Common myeloid progenitor, CD34-positive (primary cell): Measurements from ENCODE around the gene SLX9. TPM values are rescaled to one million over a fixed set of nuclear protein-coding genes. Genes with fewer than 3 reads are reported as not detected.
A peak's percentile ranks its signal among the peaks of the same experiment; 100 is the strongest.

Experiments
- CTCF ChIA-PET: fragments of 350-600 bp; sonication (Branson Sonifier 250); formaldehyde crosslinking; loops from one replicate; lab custom pipeline; 2021; ENCODE audit warnings: antibody characterized with exemption; lab: Charles Lee
- POLR2A ChIA-PET: fragments of 350-600 bp; sonication (Branson Sonifier 250); formaldehyde crosslinking; loops from one replicate; lab custom pipeline; 2021; ENCODE audit warnings: antibody characterized with exemption; lab: Charles Lee
- DNase-seq, 3 donors: peaks; one replicate each; pipeline versions ENCODE4 v3.0.0 to v3.0.0-alpha.2; 2013
- H3K27ac ChIP-seq, 2 experiments: 1 replicate in 1 of 2; 2 replicates in 1 of 2; pipeline ENCODE4 v1.7.0; 2013; ENCODE audit warnings: inconsistent platforms in 2 of 2, low read length in 2 of 2, mild to moderate bottlenecking in 2 of 2, low read depth in 1 of 2, moderate library complexity in 1 of 2; ENCODE audit not compliant: severe bottlenecking in 2 of 2, insufficient read depth in 1 of 2, poor library complexity in 1 of 2
- H3K27me3 ChIP-seq, 5 experiments: replicated peaks in 2 of 5; 1 replicate in 3 of 5; 2 replicates in 2 of 5; pipeline versions ENCODE4 v1.6.1 to v1.7.0; 2013; ENCODE audit warnings: low read length in 4 of 5, mild to moderate bottlenecking in 2 of 5, moderate library complexity in 2 of 5, inconsistent platforms in 1 of 5; ENCODE audit not compliant: insufficient read depth in 5 of 5, control insufficient read depth in 4 of 5
- H3K36me3 ChIP-seq, 4 experiments: 1 replicate in 2 of 4; 2 replicates in 2 of 4; pipeline versions ENCODE4 v1.6.1 to v1.7.0; 2013; ENCODE audit warnings: low read length in 3 of 4, control low read depth in 1 of 4, mild to moderate bottlenecking in 1 of 4; ENCODE audit not compliant: control insufficient read depth in 4 of 4, insufficient read depth in 4 of 4
- H3K4me1 ChIP-seq, 4 experiments: 1 replicate in 3 of 4; 2 replicates in 1 of 4; pipeline versions ENCODE4 v1.6.1 to v1.7.1; 2013; ENCODE audit warnings: low read length in 3 of 4, mild to moderate bottlenecking in 3 of 4, control low read depth in 1 of 4, inconsistent platforms in 1 of 4, moderate library complexity in 1 of 4; ENCODE audit not compliant: control insufficient read depth in 4 of 4, insufficient read depth in 4 of 4; ENCODE audit errors: control extremely low read depth in 1 of 4
- H3K4me3 ChIP-seq, 7 experiments: 1 replicate in 4 of 7; 2 replicates in 3 of 7; pipeline versions ENCODE4 v1.5.1 to v1.7.0; 2013; ENCODE audit warnings: mild to moderate bottlenecking in 7 of 7, low read length in 6 of 7, moderate library complexity in 6 of 7, inconsistent platforms in 2 of 7, low read depth in 2 of 7, control low read depth in 1 of 7; ENCODE audit not compliant: insufficient read depth in 4 of 7, control insufficient read depth in 1 of 7; ENCODE audit errors: extremely low read depth in 1 of 7
- H3K9me3 ChIP-seq, 5 experiments: 1 replicate in 4 of 5; 2 replicates in 1 of 5; pipeline versions ENCODE4 v1.6.1 to v1.7.1; 2013; ENCODE audit warnings: low read length in 4 of 5, mild to moderate bottlenecking in 2 of 5, inconsistent platforms in 1 of 5, low read depth in 1 of 5, moderate library complexity in 1 of 5; ENCODE audit not compliant: control insufficient read depth in 4 of 5, insufficient read depth in 2 of 5; ENCODE audit errors: control extremely low read depth in 1 of 5
- WGBS: methylation state at CpG from one replicate; pipeline ENCODE4 v1.1.5; 2013; ENCODE audit not compliant: insufficient coverage; 5-methylcytosine and 5-hydroxymethylcytosine counted together
- polyA plus RNA-seq: library from polyadenylated mRNA; unstranded; fragments of 120-200 nt; gene quantifications from one replicate; pipeline ENCODE4 v1.2.1, GENCODE V29; 2013

SLX9 gene, protein sequence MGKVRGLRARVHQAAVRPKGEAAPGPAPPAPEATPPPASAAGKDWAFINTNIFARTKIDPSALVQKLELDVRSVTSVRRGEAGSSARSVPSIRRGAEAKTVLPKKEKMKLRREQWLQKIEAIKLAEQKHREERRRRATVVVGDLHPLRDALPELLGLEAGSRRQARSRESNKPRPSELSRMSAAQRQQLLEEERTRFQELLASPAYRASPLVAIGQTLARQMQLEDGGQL
- 18.0 TPM for polyA plus RNA-seq

GRCh38 chr21:44939532-44940115 is at the start of gene SLX9:
SLX9 (plus strand) TSS chr21:44940029; CDS start chr21:44940058, 29 bp downstream.
- peak; percentile 50 to 67 (median 63) for DNase-seq
- CTCF ChIA-PET = interaction anchor here (1.2 to 1.3 kb wide), 3 partner anchors 10 to 199 kb away, joined by 3 to 4 read pairs (median 4); no protein-coding TSS in a partner anchor
- POLR2A ChIA-PET = no interaction called here

DNA sequence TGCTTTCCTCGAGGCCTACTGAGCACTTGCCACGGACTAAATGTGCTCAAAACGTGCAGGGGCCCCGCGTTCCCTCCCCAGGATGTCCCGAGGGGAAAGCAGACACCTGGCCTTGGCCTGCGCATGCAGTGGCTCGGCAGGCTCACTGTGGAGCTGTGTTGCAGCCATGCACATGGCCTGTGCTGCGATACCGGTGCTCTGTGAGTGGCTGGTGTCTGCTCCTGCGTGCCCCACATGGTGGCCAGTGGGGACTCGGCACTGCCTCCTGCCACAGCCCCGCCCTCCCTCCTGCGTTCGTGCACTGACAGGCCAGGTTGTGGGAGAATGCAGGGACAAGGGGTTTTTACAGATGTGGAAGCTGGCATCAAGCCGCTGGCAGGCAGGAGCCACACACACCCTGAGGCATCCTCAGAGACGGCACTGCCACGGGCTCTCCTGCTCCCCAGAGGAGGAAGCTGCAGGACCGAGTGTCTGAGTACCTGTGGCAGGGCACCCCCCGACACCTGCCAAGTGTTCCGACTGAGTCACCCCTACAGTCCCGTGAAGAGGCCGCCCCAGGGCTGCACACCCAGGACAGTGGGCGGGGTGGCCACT is 49.4 kb upstream of the SLX9 start:
- Histone ChIP-seq H3K4me1 (peaks cover 0 to 4% (median 0%) of the 10 kb centered on the region in 4 experiments), H3K9me3 (no peaks in the 10 kb centered on the region), H3K27ac (no peak overlapping the region), H3K4me3 (no peak overlapping the region), H3K36me3 (peaks cover 2 to 66% (median 29%) of the 10 kb centered on the region in 4 experiments), H3K27me3 (no peaks in the 10 kb centered on the region)
- WGBS = 94% methylated on average over 21 of the region's 24 CpGs
- ChIA-PET POLR2A (no interaction called here), CTCF (interaction anchor here (0.9 to 2.4 kb wide), 5 partner anchors 8 to 42 kb away, joined by 3 to 6 read pairs (median 5); partner anchors contain the start of gene PTTG1IP)
- DNase-seq = no peak

More at GRCh38 chr21:44939532-44940115, at the start of gene SLX9:
- WGBS = 2% methylated on average over 46 of the region's 69 CpGs
- H3K4me3 ChIP-seq = peak within 1 kb of the TSS; percentile 73 to 95 (median 87)
- H3K36me3 ChIP-seq = peaks cover 3 to 21% (median 14%) of the 10 kb centered on the region in 4 experiments
- H3K27me3 ChIP-seq = no peaks in the 10 kb centered on the region
- peak within 1 kb of the TSS in 1 of 2 experiments; percentile 46 for H3K27ac ChIP-seq
- peaks cover 11 to 30% (median 23%) of the 10 kb centered on the region in 4 experiments for H3K4me1 ChIP-seq
- H3K9me3 ChIP-seq = no peaks in the 10 kb centered on the region

DNA sequence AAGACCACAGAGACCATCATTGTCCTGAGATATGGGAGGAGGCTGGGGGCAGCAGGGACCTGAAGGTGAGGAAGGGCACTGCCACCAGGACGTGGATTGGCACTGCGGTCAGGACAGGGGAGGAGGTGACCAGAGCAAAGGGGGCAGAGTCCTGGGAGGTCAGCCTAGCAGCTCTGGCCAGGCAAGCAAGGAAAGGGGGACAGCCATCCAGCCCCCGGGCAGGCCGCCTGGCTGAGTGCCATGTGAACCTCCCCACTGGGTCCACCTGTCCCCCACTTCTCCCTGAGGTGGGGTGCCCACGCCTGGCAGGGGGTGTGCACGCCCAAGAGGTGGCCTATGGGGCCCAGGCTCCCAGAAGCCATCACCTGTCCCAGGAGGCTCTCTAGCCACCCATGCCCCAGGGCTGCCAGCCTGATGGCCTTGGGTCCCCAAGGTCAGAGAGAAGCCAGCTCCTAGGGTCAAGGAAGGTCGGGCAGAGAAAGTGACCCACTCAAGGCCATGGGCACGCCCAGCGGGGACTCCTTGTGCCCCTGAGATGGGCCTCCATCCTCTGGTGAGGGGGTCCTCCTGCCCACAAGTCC is 48.8 kb upstream of the SLX9 start:
- Histone ChIP-seq H3K9me3 (no peaks in the 10 kb centered on the region), H3K4me1 (peaks cover 0 to 4% (median 0%) of the 10 kb centered on the region in 4 experiments), H3K36me3 (peaks cover 2 to 62% (median 27%) of the 10 kb centered on the region in 4 experiments), H3K27me3 (no peaks in the 10 kb centered on the region), H3K27ac (no peak overlapping the region), H3K4me3 (no peak overlapping the region)
- DNase-seq = no peak
- POLR2A ChIA-PET = no interaction called here
- CTCF ChIA-PET = interaction anchor here (0.9 to 1.6 kb wide), 4 partner anchors 9 to 42 kb away, joined by 3 to 6 read pairs (median 4); no protein-coding TSS in a partner anchor
- WGBS = 98% methylated on average over 6 of the region's 9 CpGs

DNA sequence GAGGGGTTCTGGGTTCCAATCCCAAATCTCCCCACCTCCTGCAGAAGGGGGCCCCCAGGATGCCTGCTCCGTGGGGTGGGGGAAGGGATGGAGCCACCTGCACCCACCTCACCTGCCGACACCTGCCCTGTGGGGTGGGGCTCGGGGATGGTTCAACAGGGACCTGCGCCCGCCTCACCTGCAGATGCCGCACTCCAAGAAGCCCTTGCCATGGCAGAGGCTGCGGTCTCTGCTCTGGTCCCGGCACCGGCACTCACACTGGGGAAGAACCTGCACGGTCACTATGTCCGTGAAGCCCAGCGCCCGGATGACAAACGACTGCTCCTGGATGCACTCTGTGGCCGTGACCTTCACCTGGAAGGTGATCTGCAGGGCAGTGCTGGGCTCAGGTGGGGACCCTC is 48.2 kb upstream of the SLX9 start:
- Histone ChIP-seq H3K9me3 (no peaks in the 10 kb centered on the region), H3K27me3 (no peaks in the 10 kb centered on the region), H3K4me1 (peaks cover 0 to 4% (median 0%) of the 10 kb centered on the region in 4 experiments), H3K36me3 (peaks cover 2 to 62% (median 22%) of the 10 kb centered on the region in 4 experiments), H3K27ac (no peak overlapping the region), H3K4me3 (no peak overlapping the region)
- ChIA-PET CTCF (interaction anchor here (0.9 to 6.7 kb wide), 7 partner anchors 9 to 40 kb away, joined by 3 to 50 read pairs (median 14); no protein-coding TSS in a partner anchor), POLR2A (interaction anchor here (1.3 kb wide), 1 partner anchor 22 kb away, joined by 5 read pairs; no protein-coding TSS in a partner anchor)
- DNase-seq = no peak
- WGBS = 96% methylated on average over 8 of the region's 15 CpGs

DNA sequence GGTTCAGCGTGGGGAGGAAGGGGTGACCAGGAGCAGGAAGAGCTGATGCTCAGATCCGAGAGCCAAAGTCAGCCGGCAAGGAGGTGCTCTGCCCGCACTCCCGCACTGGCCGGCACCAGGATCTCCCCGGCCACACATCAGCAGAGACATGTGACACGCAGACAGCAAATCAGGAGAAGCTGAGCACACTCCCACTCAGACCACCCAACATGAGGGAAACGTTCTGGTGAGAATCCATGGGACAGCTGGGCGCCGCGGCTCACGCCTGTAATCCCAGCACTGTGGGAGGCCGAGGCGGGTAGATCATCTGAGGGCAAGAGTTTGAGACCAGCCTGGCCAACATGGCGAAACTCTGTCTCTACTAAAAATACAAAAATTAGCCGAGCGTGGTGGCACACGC is 47.7 kb upstream of the SLX9 start:
- no peaks in the 10 kb centered on the region for H3K9me3 ChIP-seq
- WGBS = 97% methylated on average over 14 of the region's 19 CpGs
- POLR2A ChIA-PET = interaction anchor here (1.3 kb wide), 1 partner anchor 21 kb away, joined by 5 read pairs; no protein-coding TSS in a partner anchor
- CTCF ChIA-PET = interaction anchor here (0.9 to 6.7 kb wide), 8 partner anchors 9 to 54 kb away, joined by 3 to 50 read pairs (median 16); no protein-coding TSS in a partner anchor
- H3K4me1 ChIP-seq = peaks cover 0 to 4% (median 0%) of the 10 kb centered on the region in 4 experiments
- DNase-seq = no peak
- H3K36me3 ChIP-seq = peaks cover 2 to 60% (median 19%) of the 10 kb centered on the region in 4 experiments
- no peak overlapping the region for H3K4me3 ChIP-seq
- no peak overlapping the region for H3K27ac ChIP-seq
- no peaks in the 10 kb centered on the region for H3K27me3 ChIP-seq

DNA sequence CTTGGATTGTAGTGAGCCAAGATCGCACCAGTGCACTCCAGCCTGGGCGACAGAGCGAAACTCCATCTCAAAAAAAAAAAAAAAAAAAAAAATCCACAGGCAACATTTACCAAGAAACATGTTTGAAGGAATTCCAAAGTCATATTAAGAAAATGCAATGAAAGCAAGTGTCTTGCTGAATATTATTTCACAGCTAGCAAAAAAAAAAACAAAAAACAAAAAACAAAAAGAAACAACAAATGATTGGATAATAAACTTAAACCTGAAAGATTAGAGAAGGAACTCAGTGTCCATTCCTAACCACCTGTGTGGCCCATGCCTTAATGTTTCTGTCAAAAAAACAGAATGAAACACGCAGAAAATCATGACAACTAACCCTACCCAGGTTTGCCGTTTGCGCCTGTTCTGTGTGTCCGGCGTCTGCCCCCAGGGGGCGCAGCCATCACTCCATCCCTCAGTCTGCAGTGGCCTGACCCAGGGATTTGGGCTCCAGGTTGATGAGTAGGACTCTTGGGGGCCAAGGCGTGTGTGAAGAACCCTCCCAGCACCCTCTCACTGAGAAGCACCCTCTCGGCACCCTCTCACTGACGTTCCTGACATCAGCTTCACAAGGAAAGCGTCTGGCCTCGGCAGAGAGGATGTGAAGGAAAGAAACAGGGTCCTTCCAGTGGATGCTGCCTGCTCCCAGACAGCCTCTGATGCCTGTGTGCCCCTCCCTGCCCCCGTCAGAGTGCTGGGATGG is 47.1 kb upstream of the SLX9 start:
- H3K9me3 ChIP-seq = no peaks in the 10 kb centered on the region
- H3K36me3 ChIP-seq = peaks cover 2 to 60% (median 20%) of the 10 kb centered on the region in 4 experiments
- H3K27ac ChIP-seq = no peak overlapping the region
- peaks cover 0 to 4% (median 0%) of the 10 kb centered on the region in 4 experiments for H3K4me1 ChIP-seq
- no peaks in the 10 kb centered on the region for H3K27me3 ChIP-seq
- ChIA-PET POLR2A (interaction anchor here (1.2 to 1.3 kb wide), 2 partner anchors 9 to 20 kb away, joined by 4 to 5 read pairs; no protein-coding TSS in a partner anchor), CTCF (interaction anchor here (0.8 to 6.7 kb wide), 14 partner anchors 10 to 92 kb away, joined by 3 to 50 read pairs (median 6); partner anchors contain the start of gene ITGB2)
- peak in 2 of 3 donors; percentile 63 to 74 for DNase-seq
- 8% methylated on average over 7 of the region's 15 CpGs for WGBS
- no peak overlapping the region for H3K4me3 ChIP-seq
